ENCODE results near the gene ITGBL1.

The ITGBL1 gene

GRCh38 chr13:101700598-101700997 is 248.1 kb downstream of the ITGBL1 start:
- DNase-seq (ENCODE audit: low read depth), result no peak

- no peak for DNase-seq (ENCODE audit: low read depth)
Observed at GRCh38 chr13:101703081-101703480, 250.6 kb downstream of the ITGBL1 start.

GRCh38 chr13:101703838-101704237 is 251.4 kb downstream of the ITGBL1 start:
- no peak for DNase-seq (ENCODE audit: low read depth)

- DNase-seq (ENCODE audit: low read depth), result no peak
Observed at GRCh38 chr13:101706651-101707050, 254.2 kb downstream of the ITGBL1 start.

- DNase-seq (ENCODE audit: low read depth), result no peak
Observed at GRCh38 chr13:101707659-101708058, 255.2 kb downstream of the ITGBL1 start.

GRCh38 chr13:101708115-101708514 is 255.6 kb downstream of the ITGBL1 start:
- no peak for DNase-seq (ENCODE audit: low read depth)

- no peak for DNase-seq (ENCODE audit: low read depth)
Observed at GRCh38 chr13:101709952-101710351, 257.5 kb downstream of the ITGBL1 start.

GRCh38 chr13:101711307-101712025 is 259.0 kb downstream of the ITGBL1 start:
- DNase-seq (ENCODE audit: low read depth), result no peak

- DNase-seq (ENCODE audit: low read depth), result no peak
Observed at GRCh38 chr13:101712026-101712348, 259.5 kb downstream of the ITGBL1 start.

- no peak for DNase-seq (ENCODE audit: low read depth)
Observed at GRCh38 chr13:101714195-101714594, 261.7 kb downstream of the ITGBL1 start.

GRCh38 chr13:101717353-101717752 is 264.9 kb downstream of the ITGBL1 start:
- no peak for DNase-seq (ENCODE audit: low read depth)

- DNase-seq (ENCODE audit: low read depth), result no peak
Observed at GRCh38 chr13:101718496-101718895, 266.0 kb downstream of the ITGBL1 start.

- DNase-seq (ENCODE audit: low read depth), result no peak
Observed at GRCh38 chr13:101726681-101727080, 274.2 kb downstream of the ITGBL1 start.

GRCh38 chr13:101727118-101727517 is 274.6 kb downstream of the ITGBL1 start:
- DNase-seq (ENCODE audit: low read depth), result no peak

- DNase-seq (ENCODE audit: low read depth), result no peak
Observed at GRCh38 chr13:101728021-101728420, 275.5 kb downstream of the ITGBL1 start.

GRCh38 chr13:101728615-101729014 is 276.1 kb downstream of the ITGBL1 start:
- no peak for DNase-seq (ENCODE audit: low read depth)

- no peak for DNase-seq (ENCODE audit: low read depth)
Observed at GRCh38 chr13:101730420-101731000, 278.0 kb downstream of the ITGBL1 start.

- DNase-seq (ENCODE audit: low read depth), result no peak
Observed at GRCh38 chr13:101736566-101736965, 284.1 kb downstream of the ITGBL1 start.

GRCh38 chr13:101738336-101738735 is 285.9 kb downstream of the ITGBL1 start:
- DNase-seq (ENCODE audit: low read depth), result no peak

- DNase-seq (ENCODE audit: low read depth), result no peak
Observed at GRCh38 chr13:101739382-101740178, 287.1 kb downstream of the ITGBL1 start.

- no peak for DNase-seq (ENCODE audit: low read depth)
Observed at GRCh38 chr13:101746513-101746912, 294.0 kb downstream of the ITGBL1 start.

GRCh38 chr13:101747039-101747438 is 294.6 kb downstream of the ITGBL1 start:
- no peak for DNase-seq (ENCODE audit: low read depth)

- DNase-seq (ENCODE audit: low read depth), result no peak
Observed at GRCh38 chr13:101749584-101749983, 297.1 kb downstream of the ITGBL1 start.

All from T-helper 22 cell (primary cell).